Coronary artery (tissue), 2 donors: ENCODE measurements around the gene MAN2B2.

Experiments
- DNase-seq: peaks from one replicate; pipeline ENCODE4 v3.0.0-alpha.2; 2017; ENCODE audit warnings: low spot score
- H3K27ac ChIP-seq, 2 donors: fragments of 200-600 bp; sonication (generic); one replicate each; pipeline ENCODE4 v1.5.1; 2016 to 2019
- H3K4me3 ChIP-seq: fragments of 200-600 bp; sonication (generic); 2 replicates; pipeline ENCODE4 v1.5.1; 2016; ENCODE audit warnings: mild to moderate bottlenecking, moderate library complexity
- CTCF ChIP-seq: fragments of 200-600 bp; sonication (generic); IDR thresholded peaks from one replicate; pipeline ENCODE4 v1.5.1; 2019; ENCODE audit warnings: antibody characterized with exemption

The MAN2B2 gene

GRCh38 chr4:6592804-6593563 lies 18.0 kb downstream of the MAN2B2 start:
- Histone ChIP-seq H3K27ac (no peak overlapping the region), H3K4me3 (no peak overlapping the region)
- DNase-seq: no peak
- no peak for TF ChIP-seq CTCF

DNA sequence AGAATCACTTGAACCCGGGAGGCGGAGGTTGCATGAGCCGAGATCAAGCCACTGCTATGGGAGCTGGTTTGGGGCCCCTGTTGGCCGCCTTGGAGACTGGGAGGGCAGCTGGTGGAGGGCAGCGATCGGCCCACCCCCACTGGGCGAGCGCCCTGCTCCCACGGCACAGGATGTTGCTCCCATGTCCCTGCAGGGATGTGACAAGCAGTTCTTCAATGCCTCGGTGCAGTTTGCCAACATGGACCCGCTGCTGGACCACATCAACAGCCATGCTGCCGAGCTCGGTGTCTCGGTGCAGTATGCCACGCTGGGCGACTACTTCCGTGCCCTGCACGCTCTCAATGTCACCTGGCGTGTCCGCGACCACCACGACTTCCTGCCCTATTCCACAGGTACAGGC lies 19.4 kb downstream of the MAN2B2 start:
- DNase-seq: no peak
- no peak overlapping the region for H3K4me3 ChIP-seq
- no peak overlapping the region for H3K27ac ChIP-seq
- no peak for TF ChIP-seq CTCF

DNA sequence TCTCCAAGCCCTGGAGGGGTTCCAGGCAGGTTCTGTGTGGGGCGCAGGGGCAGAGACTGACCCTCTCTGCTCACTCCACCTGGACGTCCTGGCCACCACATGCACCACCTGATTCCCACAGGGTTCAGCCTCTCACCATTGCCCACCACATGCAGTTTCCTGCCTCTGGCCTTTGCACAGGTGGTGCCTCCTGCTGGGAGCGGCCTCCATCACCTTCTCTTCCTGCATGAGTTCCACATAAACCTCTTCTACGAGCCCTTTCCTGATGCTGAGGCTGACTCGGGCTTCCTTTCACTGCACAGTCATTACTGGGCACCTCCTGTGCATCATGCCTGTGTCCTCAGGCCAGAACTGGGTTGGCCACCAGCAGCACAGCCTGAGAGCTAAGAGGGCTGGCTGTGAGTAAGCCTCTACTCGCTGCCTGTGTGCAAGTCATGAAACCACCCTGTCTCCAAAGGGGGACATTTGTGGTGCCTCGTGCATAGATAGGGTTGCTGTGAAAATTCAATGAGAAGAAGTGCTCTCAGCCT lies 19.9 kb downstream of the MAN2B2 start:
- no peak for TF ChIP-seq CTCF
- no peak overlapping the region for H3K27ac ChIP-seq
- DNase-seq: no peak
- H3K4me3 ChIP-seq: no peak overlapping the region

DNA sequence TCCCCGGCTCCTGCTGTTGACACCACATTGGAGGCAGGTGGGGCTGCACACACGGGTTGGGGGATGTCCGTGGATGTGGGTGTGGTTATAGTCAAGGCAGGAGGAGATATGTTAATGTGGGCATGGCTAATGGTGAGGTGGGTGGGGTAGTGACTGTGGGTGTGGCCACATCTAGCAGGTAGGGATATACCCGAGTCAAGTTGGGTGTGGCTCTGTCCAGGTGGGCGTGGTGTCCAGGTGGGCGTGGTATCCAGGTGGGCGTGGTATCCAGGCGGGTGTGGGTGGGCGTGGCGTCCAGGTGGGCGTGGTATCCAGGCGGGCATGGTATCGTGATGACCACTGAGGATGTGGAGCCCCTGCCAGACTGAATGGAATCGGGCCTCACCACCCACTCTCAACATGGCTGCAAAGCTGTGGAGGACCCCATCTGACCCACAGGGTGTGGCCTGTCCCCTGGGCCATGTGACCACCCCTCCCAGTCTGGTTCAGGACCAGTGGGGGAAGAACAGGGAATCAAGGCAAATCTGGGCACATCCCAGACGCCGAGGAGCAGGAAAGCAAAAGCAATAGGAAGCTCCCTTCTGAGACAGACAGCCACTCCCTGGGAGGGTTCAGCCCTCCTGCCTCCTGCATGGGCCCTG lies 21.0 kb downstream of the MAN2B2 start:
- Histone ChIP-seq H3K4me3 (no peak overlapping the region), H3K27ac (no peak overlapping the region)
- TF ChIP-seq CTCF: no peak
- DNase-seq: no peak

DNA sequence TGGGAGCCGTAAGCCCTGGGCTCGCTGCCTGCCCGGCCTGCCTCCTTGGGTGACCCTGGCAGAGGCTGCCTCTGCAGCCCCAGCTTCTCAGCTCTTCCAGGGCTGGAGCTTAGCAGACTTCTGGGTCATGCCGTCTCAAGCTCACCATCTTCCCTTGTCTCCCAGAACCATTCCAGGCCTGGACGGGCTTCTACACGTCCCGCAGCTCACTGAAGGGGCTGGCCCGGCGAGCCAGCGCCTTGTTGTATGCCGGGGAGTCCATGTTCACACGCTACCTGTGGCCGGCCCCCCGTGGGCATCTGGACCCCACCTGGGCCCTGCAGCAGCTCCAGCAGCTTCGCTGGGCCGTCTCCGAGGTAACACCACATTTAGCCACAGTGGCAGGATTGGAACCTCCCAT lies 22.0 kb downstream of the MAN2B2 start:
- H3K4me3 ChIP-seq: no peak overlapping the region
- no peak for DNase-seq
- TF ChIP-seq CTCF: no peak
- H3K27ac ChIP-seq: no peak overlapping the region

GRCh38 chr4:6598127-6598526 lies 23.1 kb downstream of the MAN2B2 start:
- TF ChIP-seq CTCF: no peak
- DNase-seq: no peak
- H3K4me3 ChIP-seq: no peak overlapping the region
- H3K27ac ChIP-seq: no peak overlapping the region

GRCh38 chr4:6598641-6599040 lies 23.7 kb downstream of the MAN2B2 start:
- Histone ChIP-seq H3K27ac (no peak overlapping the region), H3K4me3 (no peak overlapping the region)
- TF ChIP-seq CTCF: no peak
- no peak for DNase-seq
